DOHH2 (cell line): ENCODE data around the gene KCNA5.

Experiments used
- H3F3A ChIP-seq: fragments of 200-600 bp; sonication (generic), shearing (Covaris generic); 2 replicates; pipeline ENCODE4 v1.6.0; 2016; ENCODE audit warnings: antibody characterized with exemption, mild to moderate bottlenecking; ENCODE audit not compliant: control insufficient read depth, insufficient read depth
- H3K27ac ChIP-seq: fragments of 200-600 bp; sonication (generic); 2 replicates; pipeline ENCODE4 v1.5.1; 2014; ENCODE audit warnings: low read depth, mild to moderate bottlenecking, low read length, moderate library complexity
- H3K27me3 ChIP-seq: fragments of 200-600 bp; sonication (generic); 2 replicates; pipeline ENCODE4 v1.6.1; 2014; ENCODE audit warnings: mild to moderate bottlenecking, low read length, mixed read lengths; ENCODE audit not compliant: control insufficient read depth
- H3K36me3 ChIP-seq: fragments of 200-600 bp; sonication (generic); 2 replicates; pipeline ENCODE4 v1.6.1; 2014; ENCODE audit warnings: mild to moderate bottlenecking, low read length, moderate library complexity, mixed read lengths; ENCODE audit not compliant: control insufficient read depth
- H3K4me1 ChIP-seq: fragments of 200-600 bp; sonication (generic); 2 replicates; pipeline ENCODE4 v1.6.1; 2014; ENCODE audit warnings: mild to moderate bottlenecking, low read length, mixed read lengths; ENCODE audit not compliant: control insufficient read depth
- H3K4me2 ChIP-seq: fragments of 200-600 bp; sonication (generic); 2 replicates; pipeline ENCODE4 v1.6.0; 2014; ENCODE audit warnings: mild to moderate bottlenecking, low read length, moderate library complexity
- H3K4me3 ChIP-seq: fragments of 200-600 bp; sonication (generic); 2 replicates; pipeline ENCODE4 v1.5.1; 2014; ENCODE audit warnings: mild to moderate bottlenecking, low read length, mixed read lengths
- H3K79me2 ChIP-seq: fragments of 200-600 bp; sonication (generic); 2 replicates; pipeline ENCODE4 v1.6.1; 2014; ENCODE audit warnings: mild to moderate bottlenecking, low read length, mixed read lengths; ENCODE audit not compliant: control insufficient read depth
- H3K9me2 ChIP-seq: fragments of 200-600 bp; sonication (generic); replicated peaks from 2 replicates; pipeline ENCODE4 v1.6.1; 2014; ENCODE audit warnings: mild to moderate bottlenecking, low read length, mixed read lengths; ENCODE audit not compliant: control insufficient read depth
- H3K9me3 ChIP-seq: fragments of 200-600 bp; sonication (generic); 2 replicates; pipeline ENCODE4 v1.6.1; 2014; ENCODE audit warnings: antibody characterized with exemption, low read length, mixed read lengths; ENCODE audit not compliant: control insufficient read depth, insufficient read depth
- H4K20me1 ChIP-seq: fragments of 200-600 bp; sonication (generic); 2 replicates; pipeline ENCODE4 v1.6.0; 2014; ENCODE audit warnings: low read depth, mild to moderate bottlenecking, antibody characterized with exemption, low read length, moderate library complexity; ENCODE audit not compliant: control insufficient read depth, insufficient read depth
- EZH2phosphoT487 ChIP-seq: fragments of 200-600 bp; sonication (generic); IDR thresholded peaks from 2 replicates; pipeline ENCODE4 v1.6.1; 2017; ENCODE audit warnings: borderline replicate concordance, mild to moderate bottlenecking, antibody characterized with exemption, low read length, moderate library complexity, mixed read lengths
- TF ChIP-seq, protein P1 (sequence below): fragments of 200-600 bp; sonication (generic); IDR thresholded peaks from one replicate; pipeline ENCODE4 v1.5.1; 2014; ENCODE audit warnings: antibody characterized with exemption, mild to moderate bottlenecking, low read depth, low read length; ENCODE audit not compliant: poor library complexity, severe bottlenecking

Gene KCNA5

GRCh38 chr12:5094551-5094950 lies 50.9 kb downstream of the KCNA5 start:
- no peak overlapping the region for H3K27ac ChIP-seq
- H3K27me3 ChIP-seq = peaks cover 11% of the 10 kb centered on the region
- no peak overlapping the region for H3K4me3 ChIP-seq
- H3K9me3 ChIP-seq = no peaks in the 10 kb centered on the region
- H3F3A ChIP-seq = no peaks in the 10 kb centered on the region
- H3K4me2 ChIP-seq = no peak overlapping the region
- H3K9me2 ChIP-seq = no peaks in the 10 kb centered on the region
- H3K36me3 ChIP-seq = no peaks in the 10 kb centered on the region
- H3K4me1 ChIP-seq = no peaks in the 10 kb centered on the region
- TF ChIP-seq EZH2phosphoT487 = no peak
- TF ChIP-seq, protein P1, sequence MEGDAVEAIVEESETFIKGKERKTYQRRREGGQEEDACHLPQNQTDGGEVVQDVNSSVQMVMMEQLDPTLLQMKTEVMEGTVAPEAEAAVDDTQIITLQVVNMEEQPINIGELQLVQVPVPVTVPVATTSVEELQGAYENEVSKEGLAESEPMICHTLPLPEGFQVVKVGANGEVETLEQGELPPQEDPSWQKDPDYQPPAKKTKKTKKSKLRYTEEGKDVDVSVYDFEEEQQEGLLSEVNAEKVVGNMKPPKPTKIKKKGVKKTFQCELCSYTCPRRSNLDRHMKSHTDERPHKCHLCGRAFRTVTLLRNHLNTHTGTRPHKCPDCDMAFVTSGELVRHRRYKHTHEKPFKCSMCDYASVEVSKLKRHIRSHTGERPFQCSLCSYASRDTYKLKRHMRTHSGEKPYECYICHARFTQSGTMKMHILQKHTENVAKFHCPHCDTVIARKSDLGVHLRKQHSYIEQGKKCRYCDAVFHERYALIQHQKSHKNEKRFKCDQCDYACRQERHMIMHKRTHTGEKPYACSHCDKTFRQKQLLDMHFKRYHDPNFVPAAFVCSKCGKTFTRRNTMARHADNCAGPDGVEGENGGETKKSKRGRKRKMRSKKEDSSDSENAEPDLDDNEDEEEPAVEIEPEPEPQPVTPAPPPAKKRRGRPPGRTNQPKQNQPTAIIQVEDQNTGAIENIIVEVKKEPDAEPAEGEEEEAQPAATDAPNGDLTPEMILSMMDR = no peak
- no peaks in the 10 kb centered on the region for H4K20me1 ChIP-seq
- no peaks in the 10 kb centered on the region for H3K79me2 ChIP-seq

DNA sequence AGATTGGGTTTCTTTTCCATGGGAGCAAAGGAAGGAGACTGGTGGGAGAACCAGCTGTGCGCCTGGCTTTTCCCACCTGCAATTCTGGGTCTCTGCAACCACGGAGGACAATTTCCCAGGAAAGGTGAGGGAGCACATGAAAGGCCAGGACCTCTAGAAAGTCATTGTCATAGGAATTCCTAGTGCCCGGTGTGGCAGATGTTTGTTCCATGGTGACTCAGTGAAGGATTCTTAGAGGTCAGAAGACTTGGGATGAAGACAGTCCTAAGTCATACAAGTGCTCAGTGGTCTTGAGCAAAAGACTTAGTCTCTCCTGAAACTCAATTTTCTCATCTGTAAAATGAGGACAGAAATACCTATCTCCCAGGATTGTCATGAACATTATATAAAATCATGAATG lies 51.3 kb downstream of the KCNA5 start:
- H3K4me1 ChIP-seq = no peaks in the 10 kb centered on the region
- no peaks in the 10 kb centered on the region for H4K20me1 ChIP-seq
- H3K36me3 ChIP-seq = no peaks in the 10 kb centered on the region
- H3F3A ChIP-seq = no peaks in the 10 kb centered on the region
- H3K9me2 ChIP-seq = no peaks in the 10 kb centered on the region
- TF ChIP-seq, protein P1 = no peak
- no peak for TF ChIP-seq EZH2phosphoT487
- H3K27me3 ChIP-seq = peaks cover 11% of the 10 kb centered on the region
- H3K9me3 ChIP-seq = no peaks in the 10 kb centered on the region
- H3K4me2 ChIP-seq = no peak overlapping the region
- H3K27ac ChIP-seq = no peak overlapping the region
- no peak overlapping the region for H3K4me3 ChIP-seq
- no peaks in the 10 kb centered on the region for H3K79me2 ChIP-seq
